GM12878 (cell line): ENCODE measurements around the gene LYRM2. TPM values are rescaled to one million over a fixed set of nuclear protein-coding genes. Genes with fewer than 3 reads are reported as not detected.

Experiments
- ATAC-seq: fragments of 200-7000 bp; cut with Tn5 transposase; 3 replicates; pipeline ENCODE4 v1.9.1; 2020; ENCODE audit warnings: mild to moderate bottlenecking, moderate library complexity
- BruUV-seq: library from RNA; stranded (reverse); fragments of 400-500 nt; replicated peaks from 2 replicates; lab custom pipeline; 2021; lab: Mats Ljungman, UMichigan
- CTCF ChIA-PET: fragments of 300-600 bp; sonication (Branson Sonifier 250); formaldehyde crosslinking; extraction: SDS; loops from one replicate; lab custom pipeline; 2021; ENCODE audit warnings: inconsistent platforms; lab: Yijun Ruan, JAX
- POLR2A ChIA-PET: fragments of 350-600 bp; formaldehyde crosslinking; extraction: SDS; loops from one replicate; lab custom pipeline; 2021; ENCODE audit warnings: inconsistent platforms; lab: Charles Lee
- RAD21 ChIA-PET: fragments of 300-600 bp; sonication (Branson Sonifier 250); formaldehyde crosslinking; loops from one replicate; lab custom pipeline; 2023; ENCODE audit warnings: antibody characterized with exemption; ENCODE audit not compliant: unreplicated experiment; lab: Charles Lee
- SMC1A ChIA-PET: fragments of 300-600 bp; sonication (Branson Sonifier 250); formaldehyde crosslinking; loops from one replicate; lab custom pipeline; 2023; ENCODE audit not compliant: unreplicated experiment, uncharacterized antibody; lab: Charles Lee
- DNase-seq: peaks from one replicate; pipeline ENCODE4 v3.0.0-alpha.2; 2011; ENCODE audit warnings: low read depth, low spot score
- FAIRE-seq: peaks from 3 replicates; lab custom pipeline; 2011; peaks lifted over from hg19 to GRCh38; lab: Jason Lieb, UNC
- H2AFZ ChIP-seq: 2 replicates; pipeline ENCODE4 v1.6.0; 2011; ENCODE audit warnings: low read depth, low read length, control low read depth; ENCODE audit not compliant: control insufficient read depth
- H3K27ac ChIP-seq: 2 replicates; pipeline ENCODE4 v1.5.1; 2011; ENCODE audit warnings: control low read depth; ENCODE audit not compliant: control insufficient read depth, insufficient read depth
- H3K27me3 ChIP-seq, 2 experiments: replicated peaks in 1 of 2; 2 replicates each; pipeline versions ENCODE4 v1.6.0 to v1.6.1; 2011; ENCODE audit warnings: low read length in 1 of 2; ENCODE audit not compliant: control insufficient read depth in 2 of 2, insufficient read depth in 2 of 2
- H3K36me3 ChIP-seq, 2 experiments: 2 replicates each; pipeline ENCODE4 v1.5.1; 2011; ENCODE audit warnings: low read length in 1 of 2; ENCODE audit not compliant: control insufficient read depth in 2 of 2, insufficient read depth in 2 of 2
- H3K4me1 ChIP-seq: 2 replicates; pipeline ENCODE4 v1.6.1; 2011; ENCODE audit warnings: mild to moderate bottlenecking, low read length, moderate library complexity, mixed read lengths; ENCODE audit not compliant: control insufficient read depth, insufficient read depth
- H3K4me2 ChIP-seq: 2 replicates; pipeline ENCODE4 v1.6.0; 2011; ENCODE audit warnings: control low read depth; ENCODE audit not compliant: control insufficient read depth, insufficient read depth
- H3K4me3 ChIP-seq: fragments of 200-600 bp; sonication (generic); 2 replicates; pipeline ENCODE4 v1.5.1; 2016
- H3K79me2 ChIP-seq: 2 replicates; pipeline ENCODE4 v1.6.0; 2011; ENCODE audit warnings: low read length; ENCODE audit not compliant: control insufficient read depth, insufficient read depth
- H3K9ac ChIP-seq: 2 replicates; pipeline ENCODE4 v1.8.0; 2011; ENCODE audit warnings: low read length, control low read depth, mixed read lengths; ENCODE audit not compliant: control insufficient read depth, insufficient read depth
- H3K9me3 ChIP-seq: replicated peaks from 3 replicates; pipeline ENCODE4 v1.5.1; 2011; ENCODE audit warnings: mild to moderate bottlenecking, low read length; ENCODE audit not compliant: control insufficient read depth, insufficient read depth
- H4K20me1 ChIP-seq: 2 replicates; pipeline ENCODE4 v1.6.0; 2011; ENCODE audit not compliant: control insufficient read depth, insufficient read depth
- GATAD2B ChIP-seq: fragments of 450-650 bp; conservative IDR thresholded peaks from 2 replicates; pipeline ENCODE4 v1.6.1; 2017; ENCODE audit warnings: low read depth, mild to moderate bottlenecking, moderate library complexity
- KLF5 ChIP-seq: fragments of 450-650 bp; IDR thresholded peaks from 2 replicates; pipeline ENCODE4 v1.6.1; 2014; ENCODE audit warnings: mild to moderate bottlenecking; ENCODE audit not compliant: partially characterized antibody
- MEF2B ChIP-seq: fragments of 450-650 bp; IDR thresholded peaks from 2 replicates; pipeline ENCODE4 v1.6.1; 2018; ENCODE audit warnings: mild to moderate bottlenecking, moderate library complexity; ENCODE audit not compliant: partially characterized antibody, poor library complexity, severe bottlenecking
- MLLT1 ChIP-seq: fragments of 450-650 bp; IDR thresholded peaks from 2 replicates; pipeline ENCODE4 v1.6.1; 2016; ENCODE audit warnings: mild to moderate bottlenecking
- MXI1 ChIP-seq: fragments of 150-350 bp; IDR thresholded peaks from 2 replicates; pipeline ENCODE4 v1.6.1; 2011; ENCODE audit warnings: low read depth, mild to moderate bottlenecking, inconsistent platforms, low read length, improper control_type of control experiment
- MYC ChIP-seq: IDR thresholded peaks from 2 replicates; pipeline ENCODE4 v1.6.1; 2011; ENCODE audit warnings: mild to moderate bottlenecking, low read length, moderate library complexity, inconsistent platforms; ENCODE audit not compliant: insufficient read depth, insufficient replicate concordance, insufficient read length, severe bottlenecking
- NRF1 ChIP-seq: conservative IDR thresholded peaks from 2 replicates; pipeline ENCODE4 v1.6.1; 2011; ENCODE audit warnings: mild to moderate bottlenecking, low read depth, low read length, improper control_type of control experiment
- PRDM15 ChIP-seq: fragments of 450-650 bp; formaldehyde crosslinking; IDR thresholded peaks from 2 replicates; pipeline ENCODE4 v1.4.0; 2020; ENCODE audit warnings: mild to moderate bottlenecking, moderate library complexity
- ZNF384 ChIP-seq: IDR thresholded peaks from 2 replicates; pipeline ENCODE4 v1.6.1; 2012; ENCODE audit warnings: low read depth, mild to moderate bottlenecking, low read length, improper control_type of control experiment, borderline replicate concordance
- WGBS: methylation state at CpG from one replicate; pipeline ENCODE4 v1.1.6; 2016; ENCODE audit warnings: low lambda C conversion rate; ENCODE audit not compliant: insufficient replicate concordance, insufficient coverage; ENCODE audit errors: missing lambda C conversion rate; 5-methylcytosine and 5-hydroxymethylcytosine counted together
- in situ Hi-C: fragments of 300-500 bp; cut with MboI; formaldehyde crosslinking; loops from 9 replicates; pipeline ENCODE4 v1.14.3; 2018; ENCODE audit warnings: mixed read lengths
- intact Hi-C: fragments of 100-400 bp; cut with micrococcal nuclease; formaldehyde crosslinking; loops from one replicate; pipeline ENCODE4 v1.14.2; 2022; ENCODE audit not compliant: unreplicated experiment
- polyA plus RNA-seq, 11 experiments: library from polyadenylated mRNA; depleted of rRNA in 4 of 11; unstranded in 6 of 11; stranded (reverse) in 5 of 11; fragments of >200 nt; fragmentation: Nextera tagmentation in 4 of 11; fragmentation: Illumina TruSeq in 1 of 11; extraction: Ambion mirVana in 4 of 11; extraction: Trizol in 1 of 11; gene quantifications; 1 replicate in 1 of 11; 2 replicates in 10 of 11; pipeline versions ENCODE4 v1.2.1 to v1.2.3, GENCODE V29; 2011 to 2016; ENCODE audit warnings: inconsistent platforms in 2 of 11, missing spikeins in 2 of 11, low read depth in 1 of 11
- total RNA-seq, 4 experiments: library from RNA; depleted of rRNA in 3 of 4; stranded (reverse); fragments of >200 nt in 3 of 4; fragmentation: Illumina TruSeq in 1 of 4; extraction: Trizol in 1 of 4; gene quantifications; 2 replicates each; pipeline versions ENCODE4 v1.2.1 to v1.2.3, GENCODE V29; 2013 to 2021

Gene LYRM2
- total and polyA plus RNA-seq, 10 of the 15 experiments (the other 5 are each of a cell fraction or from before 2014, with no cell fraction given), result 17.2 to 75.0 (median 30.9) TPM

GRCh38 chr6:89530982-89531381, 107.6 kb downstream of the LYRM2 start:
- no peak for FAIRE-seq
- Histone ChIP-seq H3K4me3 (no peak overlapping the region), H3K4me2 (no peak overlapping the region), H3K27ac (no peak overlapping the region), H3K36me3 (no peaks in the 10 kb centered on the region), H3K9me3 (no peaks in the 10 kb centered on the region), H4K20me1 (no peaks in the 10 kb centered on the region), H3K79me2 (no peaks in the 10 kb centered on the region), H3K4me1 (no peaks in the 10 kb centered on the region), H2AFZ (no peak overlapping the region)
- in situ Hi-C loops, result no loop called here
- ATAC-seq, result no peak
- RAD21 ChIA-PET, result no interaction called here
- DNase-seq, result no peak
- POLR2A ChIA-PET, result no interaction called here
- BruUV-seq, result no TSS peak
- intact Hi-C loops, result no loop called here
- SMC1A ChIA-PET, result no interaction called here
- CTCF ChIA-PET, result no interaction called here
- TF ChIP-seq MEF2B, result no peak
- no peak for TF ChIP-seq MYC
- TF ChIP-seq MLLT1, result no peak
- no peak for TF ChIP-seq ZNF384
- TF ChIP-seq PRDM15 (CRISPR knock-in tag), result no peak
- no peak for TF ChIP-seq MXI1
- TF ChIP-seq NRF1, result no peak
- TF ChIP-seq GATAD2B, result no peak
- TF ChIP-seq KLF5, result no peak
- TF ChIP-seq, all 136 proteins: peak for 0
- Histone ChIP-seq H3K27me3 (no peaks in the 10 kb centered on the region), H3K9ac (no peak overlapping the region)
- WGBS, result 68% methylated on average over 11 of the region's 11 CpGs
